ENCODE results near the gene EVL.

Gene EVL

DNA sequence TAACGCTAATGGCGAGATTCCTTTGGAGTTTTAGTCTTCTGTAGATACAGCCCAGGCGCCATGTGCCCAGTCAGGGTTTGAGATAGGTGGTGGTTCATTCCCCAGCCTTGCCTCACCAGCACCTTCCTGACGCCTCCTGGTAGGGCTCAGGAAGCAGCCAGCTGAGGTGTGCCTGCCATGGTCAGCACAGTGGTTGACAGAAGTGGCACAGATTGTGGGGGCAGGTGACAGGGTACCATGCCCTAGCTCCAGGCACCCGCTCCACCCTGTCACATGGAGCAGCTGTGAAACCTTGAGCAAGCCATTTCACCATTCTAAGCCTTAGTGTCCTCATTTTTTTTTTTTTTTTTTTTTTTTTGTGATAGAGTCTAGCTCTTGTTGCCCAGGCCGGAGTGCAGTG is 45.6 kb downstream of the EVL start:
- no peak for DNase-seq (ENCODE audit: low read depth)

DNA sequence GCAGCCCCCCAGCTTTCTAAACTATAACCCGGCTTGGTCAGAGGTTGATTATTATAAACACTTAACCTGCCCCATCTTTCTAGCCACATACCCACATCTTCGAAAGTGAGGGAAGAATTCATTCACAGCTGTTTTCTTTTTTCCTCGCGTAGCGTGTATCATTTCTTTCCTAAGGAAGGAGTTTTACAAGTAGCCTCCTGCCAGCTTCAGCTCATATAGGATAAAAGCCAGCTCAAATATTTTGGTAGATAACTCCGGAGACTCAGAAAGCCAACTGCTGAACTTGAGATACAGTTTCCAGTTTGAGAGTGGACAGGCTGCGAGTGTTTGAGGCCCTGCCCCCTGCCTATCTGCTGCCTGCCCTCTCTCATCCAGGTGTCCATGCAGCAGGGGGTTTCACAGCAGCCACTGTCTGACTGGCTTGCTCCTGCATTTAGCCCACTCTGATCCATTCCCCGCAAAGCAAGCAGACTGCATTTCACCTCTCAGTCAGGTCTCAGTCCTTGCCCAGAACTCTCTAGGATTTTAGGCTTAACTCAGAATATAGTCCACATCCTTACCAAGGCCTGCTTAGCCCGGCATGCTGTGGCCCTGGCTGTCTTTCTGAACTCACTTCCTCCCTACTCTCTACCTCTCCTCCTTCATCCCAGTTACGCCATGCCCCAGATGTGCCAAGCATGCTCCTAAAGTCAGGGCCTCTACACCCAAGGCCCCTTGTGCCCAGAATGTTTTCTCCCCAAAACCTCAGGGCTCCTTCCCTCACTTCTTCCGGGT is 46.9 kb downstream of the EVL start:
- DNase-seq (ENCODE audit: low read depth), result no peak

DNA sequence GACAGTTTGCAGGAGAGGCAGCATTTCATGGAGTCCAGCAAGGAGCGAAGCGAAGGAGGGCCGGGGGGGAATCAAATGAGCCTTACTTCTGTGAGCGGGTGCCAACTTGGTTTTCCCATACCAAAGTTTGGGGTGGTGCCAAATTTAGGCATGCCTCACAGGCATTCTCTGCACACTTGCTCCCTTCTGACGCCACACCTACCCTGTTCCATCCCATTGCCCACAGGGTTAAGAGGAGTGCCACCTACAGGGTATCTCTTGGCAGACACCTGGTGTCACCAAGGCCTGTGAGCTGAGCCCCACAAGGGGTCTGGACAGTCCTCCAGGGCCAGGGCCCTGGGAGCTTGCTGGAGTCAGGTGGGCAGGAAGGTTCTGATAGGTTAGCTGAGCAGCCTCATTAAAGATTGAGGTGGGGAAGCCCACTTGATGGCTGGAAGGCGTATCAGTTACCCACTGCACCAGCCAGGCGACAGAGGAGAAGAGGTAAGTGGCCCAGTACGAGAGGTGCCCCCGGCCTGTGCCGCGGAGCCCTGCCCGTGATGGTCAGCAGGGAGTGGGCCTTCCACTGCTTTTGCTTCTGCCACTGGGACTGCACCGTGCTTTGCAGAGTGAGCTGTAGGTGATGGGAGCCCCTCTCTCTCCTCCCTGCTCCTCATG is 49.0 kb downstream of the EVL start:
- DNase-seq (ENCODE audit: low read depth), result no peak

GRCh38 chr14:100115236-100115635 is 50.0 kb downstream of the EVL start:
- no peak for DNase-seq (ENCODE audit: low read depth)

- no peak for DNase-seq (ENCODE audit: low read depth)
These were observed 50.5 kb downstream of the EVL start for GRCh38 chr14:100115726-100116125.

DNA sequence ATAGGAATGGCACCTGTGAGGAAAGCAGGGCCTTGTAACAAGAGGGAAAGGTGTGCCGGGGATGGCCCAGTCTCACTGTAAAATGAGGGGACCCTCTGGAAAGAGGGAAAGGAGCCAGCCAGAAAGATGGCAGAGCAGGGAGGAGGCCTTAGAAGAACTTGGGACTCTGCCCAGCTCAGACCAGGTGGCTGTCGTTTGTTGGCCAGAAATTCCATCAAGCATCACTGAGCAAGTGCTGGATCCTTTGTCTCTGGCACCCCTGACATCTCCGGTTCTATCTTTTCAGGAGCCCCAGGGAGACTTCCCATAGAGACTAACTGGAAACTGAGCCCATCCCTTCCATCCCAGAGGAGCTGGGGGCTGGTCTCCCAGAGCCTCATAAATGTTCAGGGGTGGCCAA is 50.9 kb downstream of the EVL start:
- no peak for DNase-seq (ENCODE audit: low read depth)

- DNase-seq (ENCODE audit: low read depth), result no peak
These were observed 51.8 kb downstream of the EVL start for GRCh38 chr14:100117026-100117425.

DNA sequence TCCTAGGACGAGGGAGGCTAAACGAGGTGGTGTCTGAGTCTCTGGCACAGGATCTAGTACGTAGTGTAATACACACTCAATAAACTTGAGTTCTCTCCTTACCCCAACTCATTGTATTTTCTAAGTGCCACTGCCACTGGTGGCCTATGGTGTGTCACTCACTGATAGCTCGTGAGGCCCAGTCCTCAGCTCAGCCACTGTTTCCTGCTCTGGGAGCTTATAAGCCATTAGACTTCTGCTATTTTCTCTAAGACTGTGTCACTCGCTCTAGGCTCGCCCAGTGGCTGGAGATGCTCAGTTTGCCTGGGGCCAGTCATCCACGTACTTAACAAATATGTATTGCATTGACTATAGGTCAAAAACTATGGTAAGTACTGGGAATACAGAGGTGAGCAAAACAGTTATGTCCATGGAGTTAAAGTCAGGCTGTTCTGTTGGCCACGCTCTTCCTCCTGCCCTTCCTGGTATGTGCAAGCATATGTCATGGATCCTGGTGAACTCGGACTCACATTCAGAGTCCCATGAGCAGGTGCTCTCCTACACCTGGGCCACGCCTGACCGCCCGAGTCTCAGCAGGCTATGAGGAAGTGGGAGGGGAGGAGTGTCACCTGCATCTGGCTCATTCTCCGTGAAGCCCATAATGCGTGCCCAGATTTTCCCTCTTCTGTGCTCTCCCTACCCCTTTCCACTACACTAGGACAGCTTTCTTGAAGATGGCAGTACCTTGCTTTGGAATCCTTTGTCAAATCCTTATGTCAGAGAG is 52.6 kb downstream of the EVL start:
- no peak for DNase-seq (ENCODE audit: low read depth)

- DNase-seq (ENCODE audit: low read depth), result no peak
These were observed 53.3 kb downstream of the EVL start for GRCh38 chr14:100118396-100119011.

- DNase-seq (ENCODE audit: low read depth), result no peak
These were observed 54.0 kb downstream of the EVL start for GRCh38 chr14:100119251-100119650.

- no peak for DNase-seq (ENCODE audit: low read depth)
These were observed 55.5 kb downstream of the EVL start for GRCh38 chr14:100120522-100121269.

- DNase-seq (ENCODE audit: low read depth), result no peak
These were observed 56.6 kb downstream of the EVL start for GRCh38 chr14:100121643-100122480.

DNA sequence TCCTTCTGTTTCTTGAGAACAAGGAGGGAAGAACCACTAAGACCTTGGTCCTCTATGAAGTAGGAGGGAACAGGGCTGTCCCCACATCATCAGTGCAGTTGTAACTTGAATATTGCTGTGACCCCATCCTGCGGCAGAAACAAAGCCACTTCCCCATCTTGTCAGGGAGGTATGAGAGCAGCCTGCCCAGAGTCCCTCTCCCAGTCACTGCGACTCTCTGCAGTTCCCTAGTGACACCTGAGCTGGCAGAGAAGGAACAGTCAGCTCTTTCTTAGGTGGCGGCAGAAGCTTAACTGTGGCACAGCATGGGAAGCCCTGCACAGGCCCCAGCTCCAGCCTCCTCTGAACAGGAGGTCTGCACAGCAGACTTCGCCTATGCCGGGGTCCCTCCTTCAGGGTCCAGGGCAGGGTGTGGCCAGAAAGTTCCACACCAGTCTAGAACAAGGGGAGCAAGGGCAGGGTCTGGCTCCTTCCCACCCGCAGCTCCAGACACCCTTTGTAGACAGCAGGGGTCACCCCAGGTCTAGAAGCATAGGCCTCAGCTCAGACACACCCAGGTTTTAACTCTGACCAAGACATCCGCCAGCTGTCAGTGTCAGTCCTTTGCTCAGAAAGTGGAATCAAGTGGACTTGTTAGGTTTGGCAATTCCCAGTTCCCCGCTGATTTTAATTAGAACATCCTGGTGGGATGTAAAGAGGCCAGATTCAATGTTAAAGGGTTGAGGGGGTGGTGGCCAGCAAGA is 57.4 kb downstream of the EVL start:
- no peak for DNase-seq (ENCODE audit: low read depth)

DNA sequence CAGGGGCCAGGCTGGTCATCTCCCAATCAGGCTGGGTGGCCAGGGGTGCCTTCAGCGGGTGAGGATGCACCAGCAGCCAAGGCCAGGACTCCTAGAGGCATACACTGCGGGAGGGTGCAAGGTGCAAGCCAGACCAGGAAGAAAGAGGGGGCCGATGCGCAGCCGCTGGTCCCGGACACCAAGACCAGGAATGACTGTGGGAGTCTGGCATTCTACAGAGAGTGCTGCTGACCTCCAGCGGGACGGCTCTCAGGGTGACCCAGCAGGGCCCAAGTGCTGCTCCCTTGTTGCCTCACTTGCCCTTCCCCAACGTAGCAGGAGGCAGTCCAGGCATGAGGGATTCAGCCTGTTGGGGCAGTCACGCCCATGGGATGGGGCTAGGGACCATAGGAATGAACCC is 58.4 kb downstream of the EVL start:
- no peak for DNase-seq (ENCODE audit: low read depth)

- DNase-seq (ENCODE audit: low read depth), result no peak
These were observed 59.4 kb downstream of the EVL start for GRCh38 chr14:100124551-100125088.

DNA sequence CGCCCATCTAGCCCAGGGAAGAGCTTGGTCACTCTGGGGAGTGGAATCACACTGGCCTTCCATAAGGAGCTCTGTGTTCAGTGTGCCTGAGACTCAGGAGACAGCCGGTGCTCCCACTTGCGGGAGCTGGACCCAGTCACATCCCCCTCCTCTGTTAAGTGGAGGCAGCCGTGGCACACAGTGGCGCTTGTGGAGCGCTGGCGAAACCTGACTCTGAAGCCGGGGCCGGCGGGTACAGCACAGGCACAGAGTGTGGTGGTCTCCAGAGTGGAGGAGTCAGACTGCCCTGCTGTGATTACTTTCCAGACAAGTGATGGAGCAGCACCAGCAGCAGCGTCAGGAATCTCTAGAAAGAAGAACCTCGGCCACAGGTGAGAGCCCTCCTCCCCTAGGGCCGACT is 61.2 kb downstream of the EVL start:
- DNase-seq (ENCODE audit: low read depth), result no peak

DNA sequence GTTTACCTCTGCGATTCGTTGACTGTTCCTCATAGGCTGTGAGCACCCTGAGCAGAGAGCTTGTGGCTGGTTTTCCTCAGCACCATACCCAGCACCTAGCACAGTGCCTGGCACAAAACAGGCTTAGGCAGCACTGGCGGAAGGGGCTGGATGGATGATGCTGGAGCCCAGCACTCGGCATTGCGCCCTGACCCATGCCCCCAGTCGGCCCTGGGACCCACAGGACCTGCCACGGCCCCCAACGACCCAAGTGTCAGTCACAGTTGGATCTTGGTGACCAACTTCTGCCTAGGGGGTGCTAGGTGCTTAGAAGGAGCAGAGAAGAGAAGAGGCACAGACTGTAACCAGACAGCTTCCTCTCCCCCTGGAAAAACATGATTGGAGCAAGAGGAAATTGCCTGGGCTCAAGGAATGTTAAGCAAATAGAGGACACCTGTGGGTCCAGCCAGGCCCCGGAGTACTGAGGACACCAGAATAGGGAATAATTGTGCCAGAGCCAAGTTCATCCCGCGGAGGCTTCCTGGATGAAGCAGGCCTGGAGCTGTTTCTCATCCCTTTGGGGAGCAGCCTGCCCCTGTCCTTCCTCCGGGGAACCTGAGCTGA is 62.7 kb downstream of the EVL start:
- DNase-seq (ENCODE audit: low read depth), result no peak

GRCh38 chr14:100128688-100129087 is 63.5 kb downstream of the EVL start:
- no peak for DNase-seq (ENCODE audit: low read depth)

GRCh38 chr14:100129161-100129589 is 64.0 kb downstream of the EVL start:
- no peak for DNase-seq (ENCODE audit: low read depth)

GRCh38 chr14:100130521-100130920 is 65.3 kb downstream of the EVL start:
- DNase-seq (ENCODE audit: low read depth), result no peak

All from stimulated activated CD8-positive, alpha-beta memory T cell treated with anti-CD3 and anti-CD28 coated beads, Interleukin-12 subunit alpha, Interleukin-12 subunit beta, amount 100 ng/mL, for 4 hours (primary cell).